Neuronal stem cell (in vitro differentiated cells): ENCODE data around the gene PTPRD.

Experiments
- DNase-seq: peaks from one replicate; pipeline ENCODE4 v3.0.0-alpha.2; 2013; ENCODE audit warnings: low spot score
- H2AFZ ChIP-seq: one replicate; pipeline ENCODE4 v1.6.1; 2013; ENCODE audit warnings: mild to moderate bottlenecking, low read length, inconsistent platforms
- H2AK5ac ChIP-seq: 2 replicates; pipeline ENCODE4 v1.6.1; 2013; ENCODE audit warnings: low read depth, mild to moderate bottlenecking, inconsistent platforms, low read length, moderate library complexity, mixed read lengths
- H2BK120ac ChIP-seq: 2 replicates; pipeline ENCODE4 v1.6.1; 2013; ENCODE audit warnings: low read depth, mild to moderate bottlenecking, inconsistent platforms, low read length, moderate library complexity, mixed read lengths
- H2BK12ac ChIP-seq: one replicate; pipeline ENCODE4 v1.6.1; 2013; ENCODE audit warnings: low read length, inconsistent platforms
- H2BK15ac ChIP-seq: 2 replicates; pipeline ENCODE4 v1.6.1; 2013; ENCODE audit warnings: mild to moderate bottlenecking, low read length, inconsistent platforms, mixed read lengths
- H2BK5ac ChIP-seq: one replicate; pipeline ENCODE4 v1.6.1; 2013; ENCODE audit warnings: inconsistent platforms, mild to moderate bottlenecking, low read length, moderate library complexity
- H3K14ac ChIP-seq: one replicate; pipeline ENCODE4 v1.6.1; 2013; ENCODE audit warnings: low read length, inconsistent platforms
- H3K18ac ChIP-seq: 2 replicates; pipeline ENCODE4 v1.6.1; 2013; ENCODE audit warnings: low read length, inconsistent platforms
- H3K23ac ChIP-seq: 2 replicates; pipeline ENCODE4 v1.6.1; 2013; ENCODE audit warnings: low read depth, mild to moderate bottlenecking, mixed read lengths, low read length, inconsistent platforms; ENCODE audit not compliant: poor library complexity
- H3K27ac ChIP-seq: replicated peaks from 3 replicates; pipeline ENCODE4 v1.5.1; 2013; ENCODE audit warnings: low read length, inconsistent platforms
- H3K27me3 ChIP-seq, 3 experiments: 2 replicates each; pipeline ENCODE4 v1.6.1; 2013; ENCODE audit warnings: low read length in 3 of 3, mild to moderate bottlenecking in 2 of 3, inconsistent platforms in 1 of 3, low read depth in 1 of 3, mixed read lengths in 1 of 3, moderate library complexity in 1 of 3; ENCODE audit not compliant: control insufficient read depth in 3 of 3, insufficient read depth in 3 of 3
- H3K36me3 ChIP-seq, 2 donors: replicated peaks in 1 of 2; 2 replicates each; pipeline ENCODE4 v1.6.1; 2013; ENCODE audit warnings: low read length in 2 of 2; ENCODE audit not compliant: control insufficient read depth in 2 of 2, insufficient read depth in 2 of 2
- H3K4ac ChIP-seq: 2 replicates; pipeline ENCODE4 v1.6.1; 2013; ENCODE audit warnings: inconsistent platforms, mild to moderate bottlenecking, low read length, moderate library complexity
- H3K4me1 ChIP-seq, 2 donors: 1 replicate in 1 of 2; 2 replicates in 1 of 2; pipeline ENCODE4 v1.6.1; 2013; ENCODE audit warnings: low read length in 2 of 2, low read depth in 1 of 2; ENCODE audit not compliant: control insufficient read depth in 2 of 2, insufficient read depth in 1 of 2
- H3K4me2 ChIP-seq: one replicate; pipeline ENCODE4 v1.6.1; 2013; ENCODE audit warnings: mild to moderate bottlenecking, low read length, inconsistent platforms; ENCODE audit not compliant: insufficient read depth, poor library complexity, severe bottlenecking
- H3K4me3 ChIP-seq, 2 donors: 2 replicates each; pipeline ENCODE4 v1.5.1; 2013; ENCODE audit warnings: low read length in 2 of 2, mild to moderate bottlenecking in 2 of 2, inconsistent platforms in 1 of 2, moderate library complexity in 1 of 2
- H3K79me1 ChIP-seq: one replicate; pipeline ENCODE4 v1.6.1; 2013; ENCODE audit warnings: low read depth, mild to moderate bottlenecking, inconsistent platforms, low read length, moderate library complexity
- H3K9ac ChIP-seq: one replicate; pipeline ENCODE4 v1.6.1; 2013; ENCODE audit warnings: mild to moderate bottlenecking, low read depth, low read length, inconsistent platforms; ENCODE audit not compliant: poor library complexity
- H3K9me3 ChIP-seq, 2 donors: replicated peaks in 1 of 2; 2 replicates each; pipeline versions ENCODE3 to v1.6.1; 2013; ENCODE audit warnings: low read length in 2 of 2, mild to moderate bottlenecking in 2 of 2, inconsistent platforms in 1 of 2, low read depth in 1 of 2, mixed read lengths in 1 of 2, moderate library complexity in 1 of 2; ENCODE audit not compliant: control insufficient read depth in 2 of 2, insufficient read depth in 1 of 2
- H4K8ac ChIP-seq: one replicate; pipeline ENCODE4 v1.6.1; 2013; ENCODE audit warnings: low read depth, mild to moderate bottlenecking, inconsistent platforms, low read length, moderate library complexity
- H4K91ac ChIP-seq: one replicate; pipeline ENCODE4 v1.6.1; 2013; ENCODE audit warnings: low read length, low read depth, mild to moderate bottlenecking, inconsistent platforms; ENCODE audit not compliant: poor library complexity
- WGBS, 2 donors: extraction: QIAGEN DNeasy Blood & Tissue Kit; methylation state at CpG; one replicate each; pipeline ENCODE4 v1.1.7; 2013; ENCODE audit warnings: missing lambda C conversion rate in 2 of 2, mixed read lengths in 1 of 2; ENCODE audit not compliant: insufficient read length in 2 of 2, insufficient replicate concordance in 1 of 2; ENCODE audit errors: extremely low coverage in 2 of 2; 5-methylcytosine and 5-hydroxymethylcytosine counted together

PTPRD gene

DNA sequence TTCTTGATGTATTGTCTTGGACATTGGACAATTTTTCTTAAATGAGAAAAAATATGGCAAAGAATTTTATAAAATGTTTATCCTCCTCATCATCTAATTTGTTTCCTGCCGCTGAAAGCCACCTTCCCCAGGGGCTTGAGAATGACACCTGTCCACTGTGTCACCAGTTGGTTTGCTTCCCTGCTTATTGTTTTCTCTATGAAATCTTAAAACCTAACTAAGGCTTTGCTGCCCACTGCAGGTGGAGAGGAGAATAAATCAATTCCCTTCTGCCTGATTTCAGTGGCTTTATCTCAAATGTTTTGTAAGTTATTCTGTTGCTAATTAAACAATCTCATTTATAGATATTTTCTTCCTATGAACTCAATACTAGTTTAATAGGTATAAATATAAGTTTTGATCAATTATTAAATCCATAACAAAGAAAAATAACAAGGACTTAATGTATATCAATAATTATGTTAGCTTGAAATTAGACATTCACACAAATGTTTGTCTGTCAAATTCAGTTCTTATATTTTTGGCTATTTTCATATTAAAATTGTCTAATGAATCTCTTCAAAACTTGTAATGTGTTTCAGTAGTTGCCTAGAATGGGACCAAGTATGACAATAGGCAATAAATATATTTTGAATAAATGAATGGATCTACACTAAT, 822.5 kb downstream of the PTPRD start:
- Histone ChIP-seq H2BK5ac (no peak overlapping the region), H4K8ac (no peak overlapping the region), H2BK15ac (no peak overlapping the region), H2BK120ac (no peak overlapping the region), H2AFZ (no peak overlapping the region), H3K4me2 (no peak overlapping the region), H2AK5ac (no peak overlapping the region), H2BK12ac (no peak overlapping the region), H3K36me3 (no peaks in the 10 kb centered on the region), H4K91ac (no peak overlapping the region), H3K79me1 (no peaks in the 10 kb centered on the region), H3K4me1 (no peaks in the 10 kb centered on the region), H3K27ac (no peak overlapping the region), H3K4me3 (no peak overlapping the region), H3K27me3 (no peaks in the 10 kb centered on the region), H3K23ac (no peak overlapping the region), H3K9me3 (no peaks in the 10 kb centered on the region), H3K14ac (no peak overlapping the region), H3K9ac (no peak overlapping the region), H3K18ac (no peak overlapping the region), H3K4ac (no peak overlapping the region)
- peak; percentile 36 for DNase-seq
- no CpG with 5 or more reads among the region's 1 CpG for WGBS, 2 donors

DNA sequence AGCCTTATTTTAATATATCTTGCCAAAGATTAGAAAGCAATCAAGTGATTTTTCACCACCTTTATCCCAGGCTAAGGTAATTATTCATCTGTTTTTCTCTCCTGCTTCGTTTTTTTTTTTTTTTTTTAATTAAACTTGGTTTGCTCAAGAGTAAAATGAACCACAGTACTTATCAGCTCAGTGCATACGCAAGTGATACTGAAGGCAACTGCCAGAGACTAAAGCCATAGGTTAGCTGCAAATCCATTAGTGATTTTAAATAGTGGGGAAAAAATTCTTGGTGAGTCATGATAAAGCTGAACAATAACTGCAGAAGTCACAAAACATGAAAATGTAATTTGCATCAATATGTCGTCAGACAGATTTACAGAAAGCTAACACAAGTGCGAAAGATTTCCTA, 829.1 kb downstream of the PTPRD start:
- H3K9me3 ChIP-seq: no peaks in the 10 kb centered on the region
- no peak overlapping the region for H3K4me3 ChIP-seq
- H3K9ac ChIP-seq: no peak overlapping the region
- no CpG with 5 or more reads among the region's 4 CpGs for WGBS, 2 donors
- H3K27ac ChIP-seq: no peak overlapping the region
- no peak overlapping the region for H4K8ac ChIP-seq
- H3K23ac ChIP-seq: no peak overlapping the region
- no peak for DNase-seq
- no peaks in the 10 kb centered on the region for H3K36me3 ChIP-seq
- H2BK120ac ChIP-seq: no peak overlapping the region
- H2AK5ac ChIP-seq: no peak overlapping the region
- H3K4ac ChIP-seq: no peak overlapping the region
- H3K18ac ChIP-seq: no peak overlapping the region
- no peak overlapping the region for H2BK15ac ChIP-seq
- no peak overlapping the region for H2BK5ac ChIP-seq
- no peak overlapping the region for H3K14ac ChIP-seq
- no peaks in the 10 kb centered on the region for H3K79me1 ChIP-seq
- no peak overlapping the region for H4K91ac ChIP-seq
- no peak overlapping the region for H2BK12ac ChIP-seq
- H3K27me3 ChIP-seq: no peaks in the 10 kb centered on the region
- H3K4me2 ChIP-seq: no peak overlapping the region
- H2AFZ ChIP-seq: no peak overlapping the region
- no peaks in the 10 kb centered on the region for H3K4me1 ChIP-seq

DNA sequence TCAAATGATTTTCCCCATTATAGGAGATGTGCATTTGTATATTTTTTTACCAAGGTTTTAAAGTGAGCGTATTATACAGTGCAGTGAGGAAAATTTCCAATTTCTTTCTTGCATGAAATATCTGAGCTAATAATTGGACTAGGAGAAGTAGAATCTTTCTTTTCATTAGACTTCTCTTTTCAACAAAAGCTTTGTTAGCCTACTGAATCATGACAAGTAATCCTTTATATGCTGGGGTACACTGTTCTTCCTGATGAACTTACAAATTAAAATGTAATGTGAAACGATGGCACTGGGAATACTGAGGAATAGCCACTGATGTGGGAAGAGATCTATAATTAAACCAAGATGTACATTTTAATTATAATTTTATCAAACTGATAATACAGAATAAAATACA, 829.6 kb downstream of the PTPRD start:
- H2BK15ac ChIP-seq: no peak overlapping the region

DNA sequence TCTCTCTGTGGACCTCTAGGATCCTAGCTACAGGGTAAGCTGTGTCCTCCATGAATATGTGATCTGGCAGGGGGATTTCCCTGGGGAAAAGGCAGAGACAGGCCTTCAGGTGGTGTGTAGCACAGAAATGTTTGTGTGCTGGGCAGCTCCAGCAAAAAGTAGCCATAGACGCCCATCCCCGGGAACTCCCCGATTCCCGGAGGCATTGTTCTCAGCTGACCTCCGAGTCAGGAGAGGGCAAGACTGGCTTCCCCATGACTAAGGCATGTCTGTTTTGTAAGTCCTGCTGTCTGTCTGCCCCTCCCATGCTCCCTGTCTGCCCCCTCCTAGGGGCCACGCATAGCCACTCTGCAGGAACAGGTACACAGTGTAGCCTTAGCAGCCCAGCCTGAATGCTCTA, 834.5 kb downstream of the PTPRD start:
- H2AK5ac ChIP-seq: no peak overlapping the region
- H2BK15ac ChIP-seq: peak overlapping the region; percentile 10
- H2BK120ac ChIP-seq: no peak overlapping the region
- no peak overlapping the region for H2AFZ ChIP-seq
- H3K9me3 ChIP-seq: no peaks in the 10 kb centered on the region
- no peak overlapping the region for H4K91ac ChIP-seq
- no peak overlapping the region for H3K18ac ChIP-seq
- no peak overlapping the region for H4K8ac ChIP-seq
- H2BK5ac ChIP-seq: no peak overlapping the region
- H3K4me3 ChIP-seq: no peak overlapping the region
- H3K27ac ChIP-seq: no peak overlapping the region
- H2BK12ac ChIP-seq: no peak overlapping the region
- H3K79me1 ChIP-seq: no peaks in the 10 kb centered on the region
- H3K14ac ChIP-seq: no peak overlapping the region
- no CpG with 5 or more reads among the region's 6 CpGs for WGBS, 2 donors
- no peak for DNase-seq
- no peaks in the 10 kb centered on the region for H3K27me3 ChIP-seq
- H3K4ac ChIP-seq: no peak overlapping the region
- no peak overlapping the region for H3K4me2 ChIP-seq
- H3K36me3 ChIP-seq: no peaks in the 10 kb centered on the region
- peaks cover 0 to 2% of the 10 kb centered on the region in 2 donors for H3K4me1 ChIP-seq
- no peak overlapping the region for H3K23ac ChIP-seq
- no peak overlapping the region for H3K9ac ChIP-seq

More for the DNA sequence above, 829.6 kb downstream of the PTPRD start:
- no peaks in the 10 kb centered on the region for H3K9me3 ChIP-seq
- no peak overlapping the region for H3K18ac ChIP-seq
- no peak overlapping the region for H2BK12ac ChIP-seq
- no peak overlapping the region for H3K23ac ChIP-seq
- H2BK5ac ChIP-seq: no peak overlapping the region
- no peak overlapping the region for H4K91ac ChIP-seq
- H3K4me2 ChIP-seq: no peak overlapping the region
- DNase-seq: no peak
- no peaks in the 10 kb centered on the region for H3K79me1 ChIP-seq
- H2BK120ac ChIP-seq: no peak overlapping the region
- no peak overlapping the region for H3K4me3 ChIP-seq
- H3K4ac ChIP-seq: no peak overlapping the region
- H3K9ac ChIP-seq: no peak overlapping the region
- H2AFZ ChIP-seq: no peak overlapping the region
- H3K27ac ChIP-seq: no peak overlapping the region
- no peaks in the 10 kb centered on the region for H3K27me3 ChIP-seq
- peaks cover 0 to 2% of the 10 kb centered on the region in 2 donors for H3K4me1 ChIP-seq
- H3K14ac ChIP-seq: no peak overlapping the region
- H2AK5ac ChIP-seq: no peak overlapping the region
- H3K36me3 ChIP-seq: no peaks in the 10 kb centered on the region
- no peak overlapping the region for H4K8ac ChIP-seq
- WGBS, 2 donors: no CpG with 5 or more reads among the region's 2 CpGs
